GM18858 (cell line): ENCODE data around the gene GCLC.

Experiments used
- ATAC-seq: cut with Tn5 transposase; IDR thresholded peaks from one replicate; pipeline ENCODE4 v1.9.1; 2021; ENCODE audit not compliant: unreplicated experiment

GCLC gene

GRCh38 chr6:53527249-53527765 is 17.6 kb downstream of the GCLC start:
- ATAC-seq: no peak

DNA sequence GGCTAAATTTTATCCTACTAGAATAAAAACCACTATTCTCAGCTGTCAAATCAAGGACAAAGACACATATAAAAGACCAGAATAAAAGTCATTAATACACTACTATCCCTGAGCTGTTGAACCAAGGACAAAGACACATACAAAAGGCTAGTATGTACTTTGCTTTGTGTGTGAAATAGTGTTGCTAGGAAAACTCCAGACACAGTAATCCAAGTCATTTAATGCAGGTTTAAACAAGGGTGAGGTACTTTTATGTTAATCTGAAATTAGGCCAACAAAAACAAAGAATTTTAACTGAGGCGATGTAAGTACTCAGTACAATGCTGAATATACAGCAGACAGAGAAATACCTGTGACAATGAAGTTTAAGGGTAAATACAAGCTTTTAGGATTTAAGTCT is 18.9 kb downstream of the GCLC start:
- ATAC-seq: no peak

DNA sequence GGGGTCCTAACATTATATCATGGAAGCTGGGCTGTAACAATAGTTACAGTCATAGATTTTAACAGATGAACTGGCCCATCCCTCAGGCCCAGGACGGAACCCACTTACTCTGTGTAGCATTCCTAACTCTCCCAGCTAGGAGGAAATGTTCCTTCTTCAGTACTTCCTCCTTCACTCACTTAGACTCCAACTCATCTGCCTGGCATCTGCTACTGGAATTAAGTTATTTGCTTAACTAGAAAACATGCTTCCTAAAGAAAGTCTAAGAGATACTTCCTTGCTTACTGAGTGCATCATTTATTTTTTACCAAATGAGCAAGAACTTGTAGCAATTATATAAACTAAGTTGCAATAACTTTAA is 20.5 kb downstream of the GCLC start:
- no peak for ATAC-seq

- ATAC-seq: no peak
Measured at GRCh38 chr6:53523511-53524454, 21.1 kb downstream of the GCLC start.

GRCh38 chr6:53520320-53520928 is 24.5 kb downstream of the GCLC start:
- ATAC-seq: no peak

- ATAC-seq: no peak
Measured at GRCh38 chr6:53518862-53519261, 26.0 kb downstream of the GCLC start.

DNA sequence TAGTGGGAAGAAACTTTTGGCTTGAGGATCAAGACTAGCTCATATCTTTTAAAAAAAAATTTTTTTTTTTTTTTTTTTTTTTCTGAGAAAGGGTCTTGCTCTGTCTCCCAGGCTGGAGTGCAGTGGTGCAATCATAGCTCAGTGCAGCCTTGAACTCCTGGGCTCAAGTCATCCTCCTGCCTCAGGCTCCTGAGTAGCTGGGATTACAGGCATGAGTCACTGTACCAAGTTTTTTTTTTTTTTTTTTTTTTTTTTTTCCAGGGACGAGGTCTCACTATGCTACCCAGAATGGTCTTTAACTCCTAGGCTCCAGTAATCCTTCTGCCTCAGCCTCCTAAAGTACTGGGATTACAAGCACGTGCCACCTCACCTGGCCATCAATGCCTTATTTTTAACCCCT is 27.9 kb downstream of the GCLC start:
- no peak for ATAC-seq

DNA sequence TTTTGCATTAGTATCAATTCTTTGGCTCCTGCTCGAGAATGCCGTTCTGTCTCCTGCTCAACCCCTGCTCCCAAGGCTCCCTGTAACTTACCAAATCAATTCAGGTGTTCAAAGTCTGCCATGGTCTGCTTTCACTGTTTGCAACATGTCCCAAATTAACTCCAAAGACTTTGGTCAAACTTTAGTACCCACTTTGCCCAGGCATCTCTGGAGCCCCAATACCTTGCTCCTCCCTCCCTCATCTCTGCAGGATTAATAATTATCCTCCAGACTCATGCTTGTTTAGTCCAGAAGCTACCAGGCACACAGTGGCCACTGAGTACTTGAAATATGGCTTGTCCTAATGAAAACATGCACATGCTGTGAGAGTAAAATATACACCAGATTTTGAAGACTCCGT is 30.2 kb downstream of the GCLC start:
- no peak for ATAC-seq

DNA sequence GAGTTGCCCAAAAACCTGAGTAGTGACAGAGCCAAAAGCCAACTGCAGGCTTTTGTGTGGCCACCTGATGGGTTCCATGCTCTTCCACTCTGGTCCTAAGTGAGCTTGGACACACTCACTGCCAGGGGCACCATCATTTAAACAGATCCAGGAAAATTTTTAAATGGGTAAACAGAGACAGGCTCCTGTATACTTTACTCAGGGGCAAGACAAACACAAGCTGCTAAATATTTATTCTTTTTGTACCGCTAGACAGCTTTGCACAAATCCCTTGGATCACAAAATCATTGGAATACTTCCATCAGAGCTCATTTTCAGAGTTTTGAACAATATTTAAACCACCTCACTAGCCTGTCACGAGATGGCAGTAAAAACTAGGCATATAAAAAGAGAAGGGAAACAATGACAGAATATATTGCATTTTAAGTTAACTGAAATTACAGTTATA is 31.4 kb downstream of the GCLC start:
- no peak for ATAC-seq

- no peak for ATAC-seq
Measured at GRCh38 chr6:53513056-53513455, 31.8 kb downstream of the GCLC start.

DNA sequence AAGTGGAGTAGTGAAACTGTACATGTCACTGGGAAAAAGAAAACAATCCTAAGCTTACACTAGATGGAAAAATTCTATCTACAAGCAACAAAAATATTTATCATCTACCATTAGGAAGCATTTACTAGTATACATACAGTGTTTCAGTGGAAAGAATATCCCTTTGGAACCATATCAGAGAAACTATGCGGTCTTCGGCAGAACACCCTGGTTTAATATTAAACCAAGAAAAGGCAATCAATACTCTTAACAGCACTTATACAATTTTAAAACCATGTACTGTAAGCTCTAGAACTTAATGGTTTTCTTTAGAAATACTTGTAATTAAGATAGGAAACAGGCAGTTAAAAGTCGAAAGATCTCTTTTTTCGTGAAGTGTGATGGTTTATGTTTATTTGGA is 32.3 kb downstream of the GCLC start:
- no peak for ATAC-seq

- ATAC-seq: no peak
Measured at GRCh38 chr6:53510746-53511145, 34.2 kb downstream of the GCLC start.

DNA sequence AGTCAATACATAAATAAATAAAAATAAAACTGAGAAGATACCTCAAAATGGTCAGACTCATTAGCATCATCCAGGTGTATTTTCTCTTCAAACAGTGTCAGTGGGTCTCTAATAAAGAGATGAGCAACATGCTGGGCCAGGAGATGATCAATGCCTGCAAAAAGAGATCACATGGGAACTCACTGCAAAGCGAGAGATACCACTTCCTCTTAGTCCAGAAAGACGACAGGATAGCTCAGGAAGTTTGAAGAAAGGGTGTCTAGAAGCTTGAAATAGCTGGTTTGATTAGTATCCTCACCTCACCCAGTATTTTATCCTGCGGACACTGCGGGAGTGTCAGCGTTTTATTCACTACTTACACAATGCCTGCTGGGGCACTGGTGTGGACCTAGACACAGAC is 38.0 kb downstream of the GCLC start:
- no peak for ATAC-seq

GRCh38 chr6:53504512-53504911 is 40.4 kb downstream of the GCLC start:
- no peak for ATAC-seq

DNA sequence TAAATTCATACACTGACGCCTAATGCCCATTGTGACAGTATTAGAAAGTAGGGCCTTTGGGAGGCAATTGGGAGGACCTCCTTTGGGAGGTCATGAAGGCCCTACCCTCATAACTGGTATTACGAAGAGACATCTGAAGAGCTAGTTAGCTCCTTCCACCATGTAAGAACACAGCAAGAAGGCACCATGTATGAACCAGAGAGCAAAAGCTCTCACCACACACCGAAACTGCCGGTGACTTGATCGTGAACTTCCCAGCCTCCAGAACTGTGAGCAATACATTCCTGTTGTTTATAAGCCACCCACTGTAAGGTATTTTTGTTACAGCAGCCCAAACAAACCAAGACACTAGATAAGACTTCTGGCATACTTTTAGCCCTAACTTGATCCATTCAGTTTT is 41.8 kb downstream of the GCLC start:
- no peak for ATAC-seq

DNA sequence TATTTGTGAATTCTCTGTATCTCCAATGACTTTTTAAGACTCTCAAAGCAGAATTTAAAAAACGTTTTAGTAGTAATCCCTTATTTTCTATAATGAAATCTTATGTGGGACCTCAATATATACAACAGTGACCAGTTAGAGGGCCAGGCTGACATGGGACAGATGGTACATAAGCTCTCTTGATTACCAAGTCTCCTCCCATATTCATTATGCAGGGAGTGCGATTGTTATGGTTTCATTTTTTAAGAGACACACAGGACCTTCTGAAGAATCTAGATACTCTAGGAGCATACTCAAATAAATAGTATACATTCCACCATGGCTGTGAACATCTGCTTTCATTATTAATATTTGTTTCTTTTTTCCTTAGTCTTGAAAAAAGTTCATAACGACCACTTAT is 43.5 kb downstream of the GCLC start:
- ATAC-seq: no peak

- ATAC-seq: no peak
Measured at GRCh38 chr6:53500095-53500494, 44.8 kb downstream of the GCLC start.

- no peak for ATAC-seq
Measured at GRCh38 chr6:53499094-53499493, 45.8 kb downstream of the GCLC start.

DNA sequence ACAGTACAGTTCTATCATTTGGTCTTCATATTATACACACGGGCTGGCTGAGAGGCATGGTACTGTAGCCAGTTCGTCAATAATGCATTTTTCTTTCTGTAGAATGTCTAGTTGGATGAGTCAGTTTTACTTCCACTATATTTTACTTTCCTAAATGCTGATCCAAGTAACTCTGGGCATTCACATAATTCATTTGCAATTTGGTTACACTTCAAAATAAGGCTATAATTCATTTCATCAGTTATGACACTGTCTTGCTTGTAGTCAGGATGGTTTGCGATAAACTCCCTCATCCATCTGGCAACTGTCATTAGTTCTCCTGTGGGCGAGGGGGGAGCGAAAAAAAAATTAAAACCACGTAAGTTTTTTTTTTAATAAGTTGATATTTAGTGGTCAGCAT is 46.3 kb downstream of the GCLC start:
- no peak for ATAC-seq

- ATAC-seq: no peak
Measured at GRCh38 chr6:53497905-53498304, 47.0 kb downstream of the GCLC start.

- no peak for ATAC-seq
Measured at GRCh38 chr6:53496797-53497375, 48.0 kb downstream of the GCLC start.
